ENCODE data around the gene KCNN1. TPM values are rescaled to one million over a fixed set of nuclear protein-coding genes. Genes with fewer than 3 reads are reported as not detected.
A peak's percentile ranks its signal among the peaks of the same experiment; 100 is the strongest.

KCNN1 gene
- total RNA-seq, 1 experiment from 2014 or later, result 9.2 TPM

GRCh38 chr19:17933414-17934129, 33.3 kb upstream of the KCNN1 start:
- Histone ChIP-seq H3K4me1 (ENCODE audit: insufficient read depth, low read length) (peaks cover 3% of the 10 kb centered on the region; the same call in 1 of the 2 replicates), H3K9me3 (ENCODE audit: control insufficient read depth, low read depth, low read length) (no peaks in the 10 kb centered on the region), H3K27me3 (ENCODE audit: insufficient read depth, low read length) (no peaks in the 10 kb centered on the region), H3K27ac (ENCODE audit: insufficient read length, low read depth, low read length) (no peak overlapping the region), H2BK15ac (ENCODE audit: low read depth, low read length) (no peak overlapping the region), H3K9ac (ENCODE audit: extremely low read depth, insufficient read length, low read length) (peak overlapping the region; percentile 61), H2BK20ac (ENCODE audit: low read depth, low read length, poor library complexity, severe bottlenecking) (no peak overlapping the region), H2BK120ac (ENCODE audit: low read depth, low read length, poor library complexity, severe bottlenecking) (no peak overlapping the region), H2AFZ (ENCODE audit: low read length) (no peak overlapping the region), H3K18ac (ENCODE audit: insufficient read length, low read depth, low read length) (peak overlapping the region; percentile 16), H4K20me1 (ENCODE audit: control insufficient read depth, insufficient read depth, insufficient read length) (peaks cover 2% of the 10 kb centered on the region), H2AK5ac (ENCODE audit: insufficient read length, low read length) (no peak overlapping the region), H3K4ac (ENCODE audit: low read depth, low read length) (no peak overlapping the region), H3K56ac (ENCODE audit: insufficient read length, low read depth, low read length) (no peak overlapping the region), H3K79me2 (ENCODE audit: insufficient read depth, low read length) (peaks cover 2% of the 10 kb centered on the region; the same call in 1 of the 2 replicates), H4K91ac (ENCODE audit: insufficient read length, low read depth, low read length) (no peak overlapping the region), H4K5ac (ENCODE audit: insufficient read length, low read depth, low read length) (no peak overlapping the region), H3K79me1 (ENCODE audit: insufficient read depth, low read depth, low read length, poor library complexity, severe bottlenecking) (no peaks in the 10 kb centered on the region), H3T11ph (ENCODE audit: low read length) (no peak overlapping the region), H3K23ac (ENCODE audit: insufficient read length, low read depth, low read length) (no peak overlapping the region), H3K4me2 (ENCODE audit: insufficient read depth, insufficient read length, low read length) (peak overlapping the region; percentile 71), H4K8ac (replicated peaks; ENCODE audit: insufficient read length, low read depth, low read length) (no peak overlapping the region), H2BK12ac (ENCODE audit: insufficient read length, low read depth, low read length) (no peak overlapping the region), H2BK5ac (ENCODE audit: insufficient read length, low read length) (no peak overlapping the region), H3K23me2 (ENCODE audit: insufficient read length, low read depth, low read length, poor library complexity, severe bottlenecking) (peaks cover 12% of the 10 kb centered on the region), H3K14ac (ENCODE audit: insufficient read depth, low read length) (peak overlapping the region; percentile 41; the same call in 1 of the 2 replicates)
- WGBS (ENCODE audit: extremely low coverage, insufficient read length, low lambda C conversion rate), result no CpG with 5 or more reads among the region's 19 CpGs
- TF ChIP-seq CTCF (conservative IDR thresholded peaks at IDR 0.05), result no peak
- Mint-ChIP-seq H3K27me3 (ENCODE audit: low read depth) (peaks cover 7% of the 10 kb centered on the region), H3K36me3 (ENCODE audit: insufficient read depth in 1 of 3, low read depth in 3 of 3) (peaks cover 0 to 11% (median 7%) of the 10 kb centered on the region in 3 experiments; a peak in 3 of 7 replicates), H3K4me3 (peak overlapping the region; percentile 90 to 94), H3K27ac (peak overlapping the region; percentile 62 to 99 (median 75); a peak in 5 of 7 replicates), H3K9me3 (no peaks in the 10 kb centered on the region), H3K4me1 (peaks cover 11 to 14% of the 10 kb centered on the region in 2 experiments)
- no peak for DNase-seq

All from H9 (cell line).